K562 (cell line): ENCODE results near the gene POMGNT2. TPM values are rescaled to one million over a fixed set of nuclear protein-coding genes. Genes with fewer than 3 reads are reported as not detected.
A peak's percentile ranks its signal among the peaks of the same experiment; 100 is the strongest.

ENCODE experiments used
- E2F3 ChIP-seq: fragments of 250-450 bp; sonication (Bioruptor Pico); IDR thresholded peaks from 2 replicates; pipeline ENCODE4 v1.4.0; 2020; ENCODE audit warnings: mild to moderate bottlenecking
- ELF4 ChIP-seq: fragments of 450-650 bp; formaldehyde crosslinking; IDR thresholded peaks from 2 replicates; pipeline ENCODE4 v1.4.0; 2022; ENCODE audit warnings: missing genetic modification characterization
- FOXP1 ChIP-seq: sonication (generic); formaldehyde crosslinking; IDR thresholded peaks from 2 replicates; pipeline ENCODE4 v1.8.0; 2022; ENCODE audit warnings: mild to moderate bottlenecking, missing genetic modification reagents
- HMG20B ChIP-seq: fragments of 250-450 bp; sonication (Bioruptor Pico); IDR thresholded peaks from 2 replicates; pipeline ENCODE4 v1.5.0; 2021; ENCODE audit warnings: mild to moderate bottlenecking
- ILF3 ChIP-seq: fragments of 450-650 bp; IDR thresholded peaks from 2 replicates; pipeline ENCODE4 v1.6.1; 2018; ENCODE audit warnings: antibody characterized with exemption, mild to moderate bottlenecking, moderate library complexity, borderline replicate concordance
- ILK ChIP-seq: fragments of 450-650 bp; IDR thresholded peaks from 2 replicates; pipeline ENCODE4 v1.6.1; 2016; ENCODE audit warnings: missing genetic modification characterization, low read depth, mild to moderate bottlenecking, missing compliant biosample characterization, moderate library complexity, borderline replicate concordance
- KAT7 ChIP-seq: sonication (generic); formaldehyde crosslinking; IDR thresholded peaks from 2 replicates; pipeline ENCODE4 v1.8.0; 2022; ENCODE audit warnings: missing genetic modification reagents, mild to moderate bottlenecking, borderline replicate concordance
- KDM5B ChIP-seq: fragments of 200-600 bp; sonication (generic); IDR thresholded peaks from 2 replicates; pipeline ENCODE4 v1.6.1; 2012; ENCODE audit warnings: low read depth, mild to moderate bottlenecking, moderate library complexity, low read length, control low read depth, inconsistent platforms; ENCODE audit not compliant: insufficient replicate concordance
- MED1 ChIP-seq: sonication (generic); formaldehyde crosslinking; IDR thresholded peaks from 2 replicates; pipeline ENCODE4 v1.8.1; 2023; ENCODE audit warnings: missing genetic modification reagents, borderline replicate concordance
- NCOA4 ChIP-seq: fragments of 450-650 bp; IDR thresholded peaks from 2 replicates; pipeline ENCODE4 v1.6.1; 2018; ENCODE audit warnings: mild to moderate bottlenecking; ENCODE audit not compliant: partially characterized antibody
- PHB ChIP-seq: fragments of 250-450 bp; sonication (Bioruptor Pico); IDR thresholded peaks from 2 replicates; pipeline ENCODE4 v1.5.0; 2021
- POLR3A ChIP-seq: IDR thresholded peaks from 2 replicates; pipeline ENCODE4 v1.6.1; 2011; ENCODE audit warnings: borderline replicate concordance, mild to moderate bottlenecking, moderate library complexity; ENCODE audit not compliant: insufficient read length, insufficient read depth; ENCODE audit errors: extremely low read depth
- PRMT5 ChIP-seq: sonication (generic); formaldehyde crosslinking; IDR thresholded peaks from 2 replicates; pipeline ENCODE4 v1.5.0; 2020; ENCODE audit warnings: missing genetic modification reagents
- PURB ChIP-seq: sonication (generic); formaldehyde crosslinking; IDR thresholded peaks from 2 replicates; pipeline ENCODE4 v1.9.0; 2021; ENCODE audit warnings: low read depth, mild to moderate bottlenecking, missing genetic modification reagents
- PYGO2 ChIP-seq: fragments of 450-650 bp; IDR thresholded peaks from 2 replicates; pipeline ENCODE4 v1.6.1; 2016; ENCODE audit warnings: mild to moderate bottlenecking, missing genetic modification characterization, moderate library complexity, missing compliant biosample characterization
- SAP30 ChIP-seq: fragments of 200-600 bp; sonication (generic); IDR thresholded peaks from 2 replicates; pipeline ENCODE4 v1.6.1; 2012; ENCODE audit warnings: borderline replicate concordance, low read depth, mild to moderate bottlenecking, moderate library complexity, low read length, control low read depth, inconsistent platforms; ENCODE audit not compliant: insufficient read depth, poor library complexity, severe bottlenecking
- SMARCA4 ChIP-seq: fragments of 450-650 bp; IDR thresholded peaks from 2 replicates; pipeline ENCODE4 v1.6.1; 2016
- SMARCB1 ChIP-seq: IDR thresholded peaks from 2 replicates; pipeline ENCODE4 v1.6.1; 2011; ENCODE audit warnings: improper control_type of control experiment, low read depth; ENCODE audit not compliant: insufficient read length
- SOX6 ChIP-seq: fragments of 450-650 bp; IDR thresholded peaks from 2 replicates; pipeline ENCODE4 v1.6.1; 2014; ENCODE audit warnings: mild to moderate bottlenecking
- STAT5B ChIP-seq: fragments of 250-450 bp; sonication (Bioruptor Pico); IDR thresholded peaks from 2 replicates; pipeline ENCODE4 v1.8.0; 2021; ENCODE audit warnings: mild to moderate bottlenecking, inconsistent platforms
- TAF15 ChIP-seq: fragments of 200-400 bp; formaldehyde crosslinking; IDR thresholded peaks from 2 replicates; pipeline ENCODE4 v1.6.1; 2017; ENCODE audit warnings: mild to moderate bottlenecking, low read depth, low read length, moderate library complexity
- TFAM ChIP-seq: fragments of 250-450 bp; sonication (Bioruptor Pico); conservative IDR thresholded peaks from 2 replicates; pipeline ENCODE4 v1.5.0; 2021; ENCODE audit warnings: mild to moderate bottlenecking, moderate library complexity
- XRCC5 ChIP-seq: fragments of 200-400 bp; formaldehyde crosslinking; IDR thresholded peaks from 2 replicates; pipeline ENCODE4 v1.6.1; 2017; ENCODE audit warnings: low read depth, mild to moderate bottlenecking, low read length
- ZBED1 ChIP-seq: IDR thresholded peaks from 2 replicates; pipeline ENCODE4 v1.6.1; 2014
- ZBTB2 ChIP-seq: fragments of 450-650 bp; IDR thresholded peaks from 2 replicates; pipeline ENCODE4 v1.6.1; 2016; ENCODE audit warnings: antibody characterized with exemption
- ZNF165 ChIP-seq: fragments of 250-450 bp; sonication (Bioruptor Pico); IDR thresholded peaks from 2 replicates; pipeline ENCODE4 v1.4.0; 2020; ENCODE audit warnings: borderline replicate concordance
- ZNF212 ChIP-seq: fragments of 450-650 bp; formaldehyde crosslinking; IDR thresholded peaks from 2 replicates; pipeline ENCODE4 v1.4.0; 2020; ENCODE audit warnings: mild to moderate bottlenecking
- ZNF253 ChIP-seq: fragments of 250-450 bp; sonication (Bioruptor Pico); conservative IDR thresholded peaks from 2 replicates; pipeline ENCODE4 v1.6.1; 2021; ENCODE audit warnings: mild to moderate bottlenecking
- ZNF3 ChIP-seq: fragments of 250-450 bp; sonication (Bioruptor Pico); IDR thresholded peaks from 2 replicates; pipeline ENCODE4 v1.5.0; 2021; ENCODE audit warnings: mild to moderate bottlenecking, moderate library complexity
- ZNF830 ChIP-seq: fragments of 250-450 bp; sonication (Bioruptor Pico); IDR thresholded peaks from 2 replicates; pipeline ENCODE4 v1.5.0; 2021; ENCODE audit warnings: mild to moderate bottlenecking
- polyA plus RNA-seq, 8 experiments: library from polyadenylated mRNA; depleted of rRNA in 4 of 8; stranded (reverse) in 5 of 8; unstranded in 3 of 8; fragments of >200 nt; fragmentation: Nextera tagmentation in 2 of 8; fragmentation: Illumina TruSeq in 1 of 8; extraction: Ambion mirVana in 2 of 8; extraction: Trizol in 1 of 8; gene quantifications; 2 replicates each; pipeline versions ENCODE4 v1.2.1 to v1.2.3, GENCODE V29; 2011 to 2014; ENCODE audit warnings: inconsistent platforms in 1 of 8, missing spikeins in 1 of 8
- total RNA-seq, 7 experiments: library from RNA; depleted of rRNA in 6 of 7; stranded (reverse); fragments of >200 nt in 6 of 7; fragmentation: Illumina TruSeq in 2 of 7; extraction: Trizol in 2 of 7; gene quantifications; 2 replicates each; pipeline versions ENCODE4 v1.2.1 to v1.2.3, GENCODE V29; 2011 to 2021; ENCODE audit warnings: low replicate concordance in 1 of 7

Gene POMGNT2
- total and polyA plus RNA-seq, 9 of the 15 experiments (the other 6 are each of a cell fraction or from before 2014, with no cell fraction given): 0.65 to 14.1 (median 10.3) TPM

DNA sequence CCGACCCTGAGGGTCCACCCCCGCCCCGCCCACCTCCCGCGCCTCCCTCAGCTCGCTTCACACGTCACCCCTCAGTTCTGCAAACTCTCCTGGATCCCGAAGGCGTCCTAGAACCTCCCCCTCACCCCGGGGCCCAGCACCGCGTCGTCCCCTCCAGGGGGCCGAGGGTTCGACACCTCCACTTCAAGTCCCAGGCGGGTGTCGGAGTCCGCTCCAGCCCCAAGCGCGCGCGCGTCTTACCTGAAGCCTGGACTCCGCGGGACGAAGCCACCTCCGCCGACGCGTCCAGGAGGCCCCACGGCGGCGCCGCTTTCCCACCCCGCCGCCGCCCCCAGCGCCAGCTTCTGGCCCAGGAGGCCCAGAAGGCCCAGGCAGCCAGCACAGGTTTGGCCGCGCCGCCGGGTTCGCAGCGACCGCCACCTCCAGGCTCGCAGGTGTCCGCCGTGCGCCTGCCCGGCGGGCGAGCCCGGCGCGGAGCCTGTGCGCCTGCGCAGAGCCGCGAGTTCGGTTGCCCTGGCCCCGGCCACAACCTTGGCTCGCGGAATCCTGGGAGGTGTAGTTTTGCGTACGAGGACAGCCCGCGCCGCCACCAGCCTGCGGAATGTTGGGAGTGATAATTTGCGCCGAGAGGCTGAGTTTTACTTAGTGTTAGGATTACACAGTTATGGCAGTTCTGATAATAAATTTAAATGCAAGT lies at the start of gene POMGNT2 (continued):
- TF ChIP-seq ELF4 (CRISPR knock-in tag) (no peak), ZBTB2 (no peak), ZNF830 (CRISPR knock-in tag) (no peak), ZBED1 (no peak), ZNF253 (CRISPR knock-in tag) (no peak), SOX6 (0 out of 2 replicates have a peak, but pooled peaks have one; percentile 7), ZNF165 (CRISPR knock-in tag) (no peak), TFAM (no peak), SMARCB1 (no peak), ZNF212 (CRISPR knock-in tag) (no peak), PYGO2 (tag) (no peak), PURB (no peak), FOXP1 (CRISPR knock-in tag) (no peak), ILF3 (peak; percentile 37; the same call in 1 of the 2 replicates), TAF15 (no peak), ILK (tag) (no peak), KAT7 (CRISPR knock-in tag) (no peak), PRMT5 (CRISPR knock-in tag) (no peak), KDM5B (peak; percentile 75), HMG20B (CRISPR knock-in tag) (no peak), PHB (CRISPR knock-in tag) (no peak), STAT5B (CRISPR knock-in tag) (no peak), E2F3 (CRISPR knock-in tag) (no peak), POLR3A (no peak), SAP30 (no peak), MED1 (no peak), NCOA4 (no peak), XRCC5 (no peak), ZNF3 (CRISPR knock-in tag) (no peak), SMARCA4 (no peak)
